GM12878 (cell line): Measurements from ENCODE around the gene MYMK. TPM values are rescaled to one million over a fixed set of nuclear protein-coding genes. Genes with fewer than 3 reads are reported as not detected.

Source experiments
- ATF7 ChIP-seq: fragments of 450-650 bp; IDR thresholded peaks from 2 replicates; pipeline ENCODE4 v1.6.1; 2016; ENCODE audit warnings: low read depth, mild to moderate bottlenecking
- BCL11A ChIP-seq: IDR thresholded peaks from 2 replicates; pipeline ENCODE4 v1.6.1; 2011; ENCODE audit warnings: low read depth, low read length
- CREB1 ChIP-seq: IDR thresholded peaks from 2 replicates; pipeline ENCODE4 v1.6.1; 2012; ENCODE audit warnings: low read depth, mild to moderate bottlenecking, inconsistent platforms
- CREM ChIP-seq: IDR thresholded peaks from 2 replicates; pipeline ENCODE4 v1.6.1; 2014; ENCODE audit warnings: antibody characterized with exemption, low read depth
- DPF2 ChIP-seq: fragments of 450-650 bp; IDR thresholded peaks from 2 replicates; pipeline ENCODE4 v1.6.1; 2017; ENCODE audit warnings: mild to moderate bottlenecking
- FOXM1 ChIP-seq: IDR thresholded peaks from 2 replicates; pipeline ENCODE4 v1.6.1; 2012; ENCODE audit warnings: low read depth, mild to moderate bottlenecking, inconsistent platforms, low read length, moderate library complexity
- IKZF1 ChIP-seq: fragments of 450-650 bp; conservative IDR thresholded peaks from 2 replicates; pipeline ENCODE4 v1.6.1; 2017; ENCODE audit warnings: antibody characterized with exemption, mild to moderate bottlenecking
- IKZF2 ChIP-seq, 2 experiments: fragments of 450-650 bp; IDR thresholded peaks; 2 replicates each; pipeline ENCODE4 v1.6.1; 2017; ENCODE audit warnings: mild to moderate bottlenecking in 2 of 2, moderate library complexity in 2 of 2
- IRF4 ChIP-seq: IDR thresholded peaks from 2 replicates; pipeline ENCODE4 v1.6.1; 2011; ENCODE audit warnings: low read depth, low read length
- MEF2B ChIP-seq: fragments of 450-650 bp; IDR thresholded peaks from 2 replicates; pipeline ENCODE4 v1.6.1; 2018; ENCODE audit warnings: mild to moderate bottlenecking, moderate library complexity; ENCODE audit not compliant: partially characterized antibody, poor library complexity, severe bottlenecking
- MTA2 ChIP-seq: fragments of 450-650 bp; IDR thresholded peaks from 2 replicates; pipeline ENCODE4 v1.6.1; 2016; ENCODE audit warnings: low read depth, mild to moderate bottlenecking, moderate library complexity
- MYC ChIP-seq: IDR thresholded peaks from 2 replicates; pipeline ENCODE4 v1.6.1; 2011; ENCODE audit warnings: mild to moderate bottlenecking, low read length, moderate library complexity, inconsistent platforms; ENCODE audit not compliant: insufficient read depth, insufficient replicate concordance, insufficient read length, severe bottlenecking
- NBN ChIP-seq: fragments of 450-650 bp; IDR thresholded peaks from 2 replicates; pipeline ENCODE4 v1.6.1; 2016
- POLR2AphosphoS5 ChIP-seq: IDR thresholded peaks from 2 replicates; pipeline ENCODE4 v1.6.1; 2011; ENCODE audit warnings: mild to moderate bottlenecking, low read length, inconsistent platforms
- RUNX3 ChIP-seq: IDR thresholded peaks from 2 replicates; pipeline ENCODE4 v1.6.1; 2012; ENCODE audit warnings: low read length, inconsistent platforms
- SPI1 ChIP-seq: IDR thresholded peaks from 2 replicates; pipeline ENCODE4 v1.6.1; 2011; ENCODE audit warnings: low read depth, mild to moderate bottlenecking, low read length, moderate library complexity, borderline replicate concordance; ENCODE audit not compliant: insufficient read depth
- STAT3 ChIP-seq: IDR thresholded peaks from 2 replicates; pipeline ENCODE4 v1.6.1; 2011; ENCODE audit warnings: low read depth, low read length, improper control_type of control experiment
- TARDBP ChIP-seq: IDR thresholded peaks from 2 replicates; pipeline ENCODE4 v1.6.1; 2016; ENCODE audit warnings: borderline replicate concordance
- TCF3 ChIP-seq: IDR thresholded peaks from 2 replicates; pipeline ENCODE4 v1.6.1; 2012; ENCODE audit warnings: low read depth, mild to moderate bottlenecking, low read length, borderline replicate concordance; ENCODE audit not compliant: insufficient read depth
- ZNF274 ChIP-seq: IDR thresholded peaks from one replicate; pipeline ENCODE4 v1.8.0; 2011; ENCODE audit not compliant: insufficient read length, insufficient read depth
- polyA plus RNA-seq, 11 experiments: library from polyadenylated mRNA; depleted of rRNA in 4 of 11; unstranded in 6 of 11; stranded (reverse) in 5 of 11; fragments of >200 nt; fragmentation: Nextera tagmentation in 4 of 11; fragmentation: Illumina TruSeq in 1 of 11; extraction: Ambion mirVana in 4 of 11; extraction: Trizol in 1 of 11; gene quantifications; 1 replicate in 1 of 11; 2 replicates in 10 of 11; pipeline versions ENCODE4 v1.2.1 to v1.2.3, GENCODE V29; 2011 to 2016; ENCODE audit warnings: inconsistent platforms in 2 of 11, missing spikeins in 2 of 11, low read depth in 1 of 11
- total RNA-seq, 4 experiments: library from RNA; depleted of rRNA in 3 of 4; stranded (reverse); fragments of >200 nt in 3 of 4; fragmentation: Illumina TruSeq in 1 of 4; extraction: Trizol in 1 of 4; gene quantifications; 2 replicates each; pipeline versions ENCODE4 v1.2.1 to v1.2.3, GENCODE V29; 2013 to 2021
- TF ChIP-seq, protein P1 (sequence below): fragments of 450-650 bp; conservative IDR thresholded peaks from 2 replicates; pipeline ENCODE4 v1.6.1; 2017; ENCODE audit warnings: mild to moderate bottlenecking, moderate library complexity
- TF ChIP-seq, protein P2 (sequence below): fragments of 450-650 bp; IDR thresholded peaks from 2 replicates; pipeline ENCODE4 v1.6.1; 2017; ENCODE audit warnings: low read depth, mild to moderate bottlenecking, moderate library complexity

MYMK gene
- total and polyA plus RNA-seq, 10 of the 15 experiments (the other 5 are each of a cell fraction or from before 2014, with no cell fraction given) = not detected

DNA sequence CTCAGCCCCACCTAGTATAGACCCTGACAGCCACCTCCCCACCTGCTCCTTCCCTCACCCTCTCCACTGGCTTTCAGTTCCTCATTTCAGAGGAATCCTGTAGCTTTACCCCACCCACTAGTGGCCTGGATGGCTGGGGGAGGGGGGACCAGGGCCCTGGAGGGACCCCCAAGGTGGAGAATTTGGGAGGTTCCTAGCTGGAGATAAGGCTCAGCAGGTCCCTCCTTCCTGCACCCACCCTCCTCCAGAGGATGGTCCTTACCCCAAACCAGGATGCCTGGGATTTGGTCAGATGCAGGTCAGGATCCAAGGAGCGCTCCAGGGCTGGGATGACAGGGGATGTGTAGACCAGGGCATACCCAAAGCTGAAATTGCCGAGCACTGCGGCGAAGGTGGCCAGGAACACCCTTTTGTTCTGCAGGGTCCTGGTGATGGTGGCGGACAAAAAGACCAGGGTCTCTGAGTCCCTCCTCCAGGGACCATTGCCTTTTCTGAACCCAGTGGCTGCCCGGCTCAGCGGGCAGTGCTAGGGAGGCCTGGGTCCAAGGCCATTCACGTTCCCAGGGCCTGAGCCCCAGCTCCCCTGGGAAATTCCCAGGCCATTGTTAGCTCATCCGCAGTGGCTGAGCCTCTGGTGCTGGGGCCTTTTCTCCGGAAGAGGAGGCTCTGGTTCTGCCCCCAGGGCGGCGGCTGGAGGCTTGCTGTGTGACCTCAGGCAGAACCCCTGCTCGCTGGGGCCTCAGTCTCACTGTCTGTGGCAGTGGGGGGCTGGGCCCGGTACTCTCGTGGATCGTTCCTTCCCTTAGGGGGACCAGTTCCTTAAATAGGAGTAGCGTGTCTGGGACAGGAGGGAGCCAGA lies 46.5 kb downstream of the MYMK start (continued):
- TF ChIP-seq, protein P1, sequence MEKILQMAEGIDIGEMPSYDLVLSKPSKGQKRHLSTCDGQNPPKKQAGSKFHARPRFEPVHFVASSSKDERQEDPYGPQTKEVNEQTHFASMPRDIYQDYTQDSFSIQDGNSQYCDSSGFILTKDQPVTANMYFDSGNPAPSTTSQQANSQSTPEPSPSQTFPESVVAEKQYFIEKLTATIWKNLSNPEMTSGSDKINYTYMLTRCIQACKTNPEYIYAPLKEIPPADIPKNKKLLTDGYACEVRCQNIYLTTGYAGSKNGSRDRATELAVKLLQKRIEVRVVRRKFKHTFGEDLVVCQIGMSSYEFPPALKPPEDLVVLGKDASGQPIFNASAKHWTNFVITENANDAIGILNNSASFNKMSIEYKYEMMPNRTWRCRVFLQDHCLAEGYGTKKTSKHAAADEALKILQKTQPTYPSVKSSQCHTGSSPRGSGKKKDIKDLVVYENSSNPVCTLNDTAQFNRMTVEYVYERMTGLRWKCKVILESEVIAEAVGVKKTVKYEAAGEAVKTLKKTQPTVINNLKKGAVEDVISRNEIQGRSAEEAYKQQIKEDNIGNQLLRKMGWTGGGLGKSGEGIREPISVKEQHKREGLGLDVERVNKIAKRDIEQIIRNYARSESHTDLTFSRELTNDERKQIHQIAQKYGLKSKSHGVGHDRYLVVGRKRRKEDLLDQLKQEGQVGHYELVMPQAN = no peak
- TF ChIP-seq NBN (0 out of 2 replicates have a peak, but pooled peaks have one; percentile 22), BCL11A (peak; percentile 40; the same call in 1 of the 2 replicates), CREB1 (0 out of 2 replicates have a peak, but pooled peaks have one; percentile 10), RUNX3 (peak; percentile 72), TCF3 (0 out of 2 replicates have a peak, but pooled peaks have one; percentile 39), IKZF2 (IDR thresholded peaks at IDR 0.05) (peak; percentile 75 to 82), CREM (0 out of 2 replicates have a peak, but pooled peaks have one; percentile 33), IKZF1 (peak; percentile 89), MYC (no peak), MTA2 (0 out of 2 replicates have a peak, but pooled peaks have one; percentile 38), IRF4 (peak; percentile 87), ATF7 (peak; percentile 35; the same call in 1 of the 2 replicates), FOXM1 (0 out of 2 replicates have a peak, but pooled peaks have one; percentile 50), POLR2AphosphoS5 (peak; percentile 54; the same call in 1 of the 2 replicates), ZNF274 (no peak), SPI1 (peak; percentile 99), STAT3 (no peak), TARDBP (peak; percentile 45; the same call in 1 of the 2 replicates), MEF2B (peak; percentile 45), DPF2 (peak; percentile 90)
- TF ChIP-seq, protein P2, sequence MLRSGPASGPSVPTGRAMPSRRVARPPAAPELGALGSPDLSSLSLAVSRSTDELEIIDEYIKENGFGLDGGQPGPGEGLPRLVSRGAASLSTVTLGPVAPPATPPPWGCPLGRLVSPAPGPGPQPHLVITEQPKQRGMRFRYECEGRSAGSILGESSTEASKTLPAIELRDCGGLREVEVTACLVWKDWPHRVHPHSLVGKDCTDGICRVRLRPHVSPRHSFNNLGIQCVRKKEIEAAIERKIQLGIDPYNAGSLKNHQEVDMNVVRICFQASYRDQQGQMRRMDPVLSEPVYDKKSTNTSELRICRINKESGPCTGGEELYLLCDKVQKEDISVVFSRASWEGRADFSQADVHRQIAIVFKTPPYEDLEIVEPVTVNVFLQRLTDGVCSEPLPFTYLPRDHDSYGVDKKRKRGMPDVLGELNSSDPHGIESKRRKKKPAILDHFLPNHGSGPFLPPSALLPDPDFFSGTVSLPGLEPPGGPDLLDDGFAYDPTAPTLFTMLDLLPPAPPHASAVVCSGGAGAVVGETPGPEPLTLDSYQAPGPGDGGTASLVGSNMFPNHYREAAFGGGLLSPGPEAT = peak; percentile 67
